NOMO-1 treated with DMSO at 0.1 percent for 48 hours (cell line): ENCODE measurements around the gene ANKZF1.

Experiments
- DNase-seq: peaks from one replicate; lab custom pipeline; 2025; ENCODE audit not compliant: unreplicated experiment; lab: John Stamatoyannopoulos, UW

The ANKZF1 gene

DNA sequence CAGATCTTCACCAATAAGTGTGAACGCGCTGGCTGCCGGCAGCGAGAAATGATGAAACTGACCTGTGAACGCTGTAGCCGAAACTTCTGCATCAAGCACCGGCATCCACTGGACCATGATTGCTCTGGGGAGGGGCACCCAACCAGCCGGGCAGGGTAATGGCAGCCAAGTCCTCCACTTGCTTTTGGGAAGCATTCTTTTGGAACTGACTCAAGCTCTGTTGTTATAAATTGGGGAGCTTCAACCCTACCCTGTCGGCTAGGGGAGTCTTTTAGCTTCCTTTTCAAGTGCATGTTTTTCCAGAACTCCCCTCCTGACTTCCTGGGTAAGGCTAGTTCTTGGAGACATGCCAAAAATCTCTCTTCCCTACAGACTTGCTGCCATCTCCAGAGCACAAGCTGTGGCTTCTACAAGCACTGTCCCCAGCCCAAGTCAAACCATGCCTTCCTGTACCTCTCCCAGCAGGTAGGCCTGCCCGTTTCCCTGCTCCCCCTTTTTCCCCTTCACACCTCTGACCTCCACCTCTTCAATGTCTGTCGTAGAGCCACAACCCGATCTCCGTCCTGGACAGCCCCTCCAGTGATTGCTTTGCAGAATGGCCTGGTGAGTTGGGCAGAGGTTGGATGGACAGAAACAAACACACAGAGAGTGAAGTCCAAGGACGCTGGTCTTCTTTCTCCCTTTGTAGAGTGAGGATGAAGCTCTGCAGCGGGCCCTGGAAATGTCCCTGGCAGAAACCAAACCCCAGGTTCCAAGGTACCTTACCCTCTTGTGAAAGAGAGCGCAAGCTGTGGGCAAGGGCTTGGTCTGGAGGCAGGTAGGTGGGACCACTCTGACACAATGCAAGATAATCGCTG lies 21.5 kb upstream of the ANKZF1 start:
- no peak for DNase-seq

- no peak for DNase-seq
Observed at GRCh38 chr2:219209236-219210195, 20.1 kb upstream of the ANKZF1 start.

GRCh38 chr2:219210196-219210885 lies 19.3 kb upstream of the ANKZF1 start:
- no peak for DNase-seq

GRCh38 chr2:219210886-219211362 lies 18.7 kb upstream of the ANKZF1 start:
- DNase-seq, result no peak

DNA sequence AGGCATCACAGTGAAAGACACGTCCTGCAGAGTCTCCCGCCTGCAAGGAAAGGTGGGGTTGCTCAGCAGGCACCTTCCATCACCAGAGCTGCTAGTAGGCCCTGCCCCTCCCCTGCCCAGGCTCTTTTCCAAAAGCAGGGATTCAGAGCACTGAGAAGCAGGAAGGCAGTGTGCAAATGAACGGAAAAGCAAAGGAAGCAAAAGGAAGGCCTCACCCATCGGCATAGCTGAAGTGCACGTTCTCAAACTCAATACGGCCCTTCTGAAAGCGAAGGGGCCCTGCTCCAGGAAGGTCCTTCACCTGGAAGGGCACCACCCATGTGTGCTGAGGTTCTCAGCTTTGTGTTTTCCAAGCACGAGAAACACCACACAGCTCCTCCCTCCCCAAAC lies 16.6 kb upstream of the ANKZF1 start:
- no peak for DNase-seq

- no peak for DNase-seq
Observed at GRCh38 chr2:219213486-219214071, 16.0 kb upstream of the ANKZF1 start.

- no peak for DNase-seq
Observed at GRCh38 chr2:219214141-219214540, 15.5 kb upstream of the ANKZF1 start.

GRCh38 chr2:219214786-219215185 lies 14.8 kb upstream of the ANKZF1 start:
- DNase-seq, result no peak

DNA sequence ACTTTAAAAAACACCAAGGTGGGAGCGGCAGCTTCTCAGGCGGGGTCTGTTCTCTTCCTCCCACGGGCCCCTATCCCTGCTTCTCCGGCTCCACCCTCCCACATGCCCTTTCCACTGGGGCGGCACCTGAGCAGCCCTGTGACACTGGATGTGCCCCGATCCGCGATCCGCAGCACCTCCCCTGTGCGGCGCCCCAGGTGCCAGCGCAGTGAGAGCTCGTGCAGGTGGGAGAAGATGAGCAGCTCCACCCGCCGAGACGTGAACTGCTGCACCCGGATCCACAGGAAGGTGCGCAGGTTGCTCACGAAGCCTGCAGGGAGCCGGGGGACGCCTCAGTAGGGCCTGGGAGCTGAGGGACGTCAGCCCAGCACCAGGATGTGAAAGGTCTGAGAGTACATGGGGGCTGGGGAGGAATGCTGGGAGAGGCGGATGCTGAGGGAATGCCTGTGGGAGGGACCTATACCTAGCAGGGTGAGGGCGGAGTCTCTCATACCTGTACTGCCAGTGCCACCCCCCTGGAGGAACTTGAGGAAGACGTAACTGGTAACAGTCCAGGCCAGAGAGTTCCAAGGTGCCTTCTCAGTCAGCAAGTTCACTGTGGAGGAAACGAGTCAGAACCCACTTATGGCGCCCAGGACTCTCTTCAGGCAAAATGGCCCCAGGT lies 13.6 kb upstream of the ANKZF1 start:
- DNase-seq, result no peak

DNA sequence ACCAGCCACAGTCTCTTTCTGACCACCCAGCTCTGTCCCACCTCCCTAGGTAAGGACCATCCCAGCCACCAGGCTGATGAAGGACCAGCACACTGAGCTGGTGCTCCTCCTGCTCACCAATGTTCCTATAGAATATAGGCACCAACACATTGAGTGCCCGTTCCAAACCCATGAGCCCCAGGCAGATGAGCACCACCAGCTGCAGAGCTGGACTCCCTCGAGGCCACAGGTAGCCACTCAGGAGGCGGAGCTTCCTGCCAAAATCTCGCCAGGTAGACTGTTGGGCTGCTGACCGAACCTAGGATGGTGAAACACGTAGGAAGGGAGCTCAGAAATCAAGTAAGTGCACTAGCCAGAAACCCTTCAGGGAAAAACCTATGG lies 13.1 kb upstream of the ANKZF1 start:
- no peak for DNase-seq

GRCh38 chr2:219218217-219218731 lies 11.3 kb upstream of the ANKZF1 start:
- DNase-seq, result no peak

GRCh38 chr2:219218732-219219701 lies 10.6 kb upstream of the ANKZF1 start, which contains the start of gene ABCB6:
ABCB6 (minus strand) TSS chr2:219218958; CDS start chr2:219218673, 285 bp downstream.
- DNase-seq, result no peak

DNA sequence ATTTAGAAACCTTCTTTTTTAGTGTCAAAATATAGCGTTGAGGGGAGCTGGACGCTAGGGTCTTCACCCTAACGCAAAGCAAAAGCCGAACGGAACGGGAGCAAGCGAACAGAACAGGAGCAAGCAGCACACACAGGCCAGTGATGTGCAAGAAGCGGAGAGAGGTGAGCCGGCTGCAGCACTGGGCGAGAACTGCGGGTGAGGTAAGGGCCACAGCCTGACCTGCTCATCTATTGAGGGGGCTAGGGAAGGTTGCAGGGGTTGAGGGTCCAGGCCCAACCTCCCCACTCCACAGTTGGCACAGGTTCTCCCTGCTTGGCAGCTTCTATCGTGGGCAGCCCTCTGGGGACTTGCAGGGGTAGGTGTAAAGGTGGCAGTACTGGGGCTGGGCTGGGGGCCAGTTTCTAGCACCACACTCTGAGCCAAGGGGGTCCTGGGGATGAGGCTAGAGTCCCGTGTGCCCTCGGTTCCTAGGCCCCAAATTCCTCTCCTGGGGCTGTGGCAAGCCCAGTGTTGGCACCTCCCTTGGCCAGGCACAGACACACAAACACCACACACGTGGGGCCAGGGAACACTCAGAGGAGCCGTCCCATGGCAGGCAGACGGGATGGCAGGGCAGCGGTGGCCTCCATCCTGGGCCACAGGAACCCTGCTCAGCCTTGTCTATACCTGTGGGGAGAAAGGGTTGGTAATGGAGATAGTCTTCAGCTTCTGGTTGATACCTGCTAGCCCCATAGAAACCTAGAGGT lies 9.6 kb upstream of the ANKZF1 start:
- DNase-seq, result no peak

GRCh38 chr2:219220652-219221402 lies 8.8 kb upstream of the ANKZF1 start:
- no peak for DNase-seq

- DNase-seq, result no peak
Observed at GRCh38 chr2:219221957-219222518, 7.6 kb upstream of the ANKZF1 start.

- no peak for DNase-seq
Observed at GRCh38 chr2:219223831-219224610, 5.6 kb upstream of the ANKZF1 start.
